ENCODE data around the gene WRNIP1. TPM values are rescaled to one million over a fixed set of nuclear protein-coding genes. Genes with fewer than 3 reads are reported as not detected.

WRNIP1 gene
- total and polyA plus RNA-seq, 7 donors, result 26.5 to 73.9 (median 48.9) TPM

- 38 to 77% (median 62%) methylated on average over 2 of the region's 2 CpGs for WGBS, 3 donors
- H3K27ac ChIP-seq, result no peak overlapping the region
- no peaks in the 10 kb centered on the region for H3K27me3 ChIP-seq (ENCODE audit: insufficient read depth in 3 of 3, low read length in 2 of 3)
- no peak for DNase-seq
- intact Hi-C loops (cut with DNase I), result no loop called here
- H3K4me3 ChIP-seq, result no peak overlapping the region
- peaks cover 3% of the 10 kb centered on the region for H3K4me1 ChIP-seq
- H3K36me3 ChIP-seq (ENCODE audit: insufficient read depth in 1 of 2, low read depth in 1 of 2), result peaks cover 2 to 6% of the 10 kb centered on the region in 2 donors
- no peak for ATAC-seq
- H3K9me3 ChIP-seq, result no peaks in the 10 kb centered on the region
- TF ChIP-seq CTCF (IDR thresholded peaks at IDR 0.05), result no peak
These were observed 46.1 kb upstream of the WRNIP1 start for GRCh38 chr6:2719093-2719455.

DNA sequence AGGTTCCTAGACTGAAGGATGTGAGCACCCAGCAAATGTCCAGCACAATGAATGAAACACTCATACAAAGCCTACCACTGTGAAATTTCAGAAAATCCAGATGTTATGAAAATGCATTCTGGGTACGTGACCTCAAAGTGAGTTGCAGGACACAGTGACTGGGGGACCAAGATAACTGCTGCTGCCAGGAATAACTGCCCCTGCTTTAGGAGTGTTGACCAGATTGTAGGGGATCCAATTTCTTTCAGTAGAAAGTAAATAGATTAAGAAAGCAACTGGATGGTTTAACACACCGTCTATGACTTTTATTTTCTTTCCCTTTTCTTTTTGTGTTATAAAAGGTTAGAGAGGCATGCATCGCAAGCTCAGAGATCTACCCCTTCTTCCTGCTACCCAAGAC is 44.0 kb upstream of the WRNIP1 start:
- Histone ChIP-seq H3K27me3 (ENCODE audit: insufficient read depth in 3 of 3, low read length in 2 of 3) (no peaks in the 10 kb centered on the region), H3K4me1 (no peaks in the 10 kb centered on the region), H3K36me3 (ENCODE audit: insufficient read depth in 1 of 2, low read depth in 1 of 2) (peaks cover 2 to 6% of the 10 kb centered on the region in 2 donors), H3K4me3 (no peak overlapping the region), H3K9me3 (no peaks in the 10 kb centered on the region), H3K27ac (no peak overlapping the region)
- WGBS, 3 donors, result 64 to 86% (median 79%) methylated on average over 3 of the region's 3 CpGs
- no peak for TF ChIP-seq CTCF (IDR thresholded peaks at IDR 0.05)
- DNase-seq (no peak), ATAC-seq (no peak)
- intact Hi-C loops (cut with DNase I), result no loop called here

DNA sequence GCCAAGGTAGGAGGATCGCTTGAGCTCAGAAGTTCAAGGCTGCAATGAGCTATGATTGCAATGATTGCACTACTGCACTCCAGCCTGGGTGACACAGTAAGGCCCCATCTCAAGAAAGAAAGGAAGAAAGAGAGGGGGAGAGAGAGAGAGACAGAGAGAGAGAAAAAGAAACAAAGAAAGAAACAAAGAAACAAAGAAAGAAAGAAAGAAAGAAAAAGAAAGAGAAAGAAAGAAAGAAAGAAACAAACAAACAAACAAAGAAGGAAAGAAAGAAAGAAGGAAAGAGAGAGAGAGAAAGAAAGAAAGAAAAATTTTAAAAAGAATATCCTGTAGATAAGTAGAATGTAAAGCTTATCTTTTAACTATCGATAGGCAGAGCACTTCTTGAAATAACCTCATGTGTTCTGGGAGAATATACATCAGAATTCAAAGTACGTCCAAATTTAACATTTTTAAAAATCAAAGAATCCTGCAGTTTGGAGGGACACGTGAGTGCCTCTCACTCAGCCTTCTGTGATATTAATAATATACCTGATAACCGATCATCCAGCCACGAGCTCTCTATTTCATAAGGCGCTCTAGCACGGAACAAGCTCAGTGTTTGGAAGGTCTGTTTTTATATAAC is 39.7 kb upstream of the WRNIP1 start:
- peak overlapping the region; percentile 56 for H3K27ac ChIP-seq
- intact Hi-C loops (cut with DNase I), result no loop called here

GRCh38 chr6:2725999-2726567 is 39.1 kb upstream of the WRNIP1 start:
- DNase-seq (no peak), ATAC-seq (peak in 1 of 4 donors; percentile 23)
- TF ChIP-seq CTCF (IDR thresholded peaks at IDR 0.05), result no peak
- Histone ChIP-seq H3K27me3 (ENCODE audit: insufficient read depth in 3 of 3, low read length in 2 of 3) (no peaks in the 10 kb centered on the region), H3K4me3 (no peak overlapping the region), H3K4me1 (no peaks in the 10 kb centered on the region), H3K27ac (peak overlapping the region; percentile 56), H3K36me3 (ENCODE audit: insufficient read depth in 1 of 2, low read depth in 1 of 2) (peaks cover 2 to 5% of the 10 kb centered on the region in 2 donors), H3K9me3 (no peaks in the 10 kb centered on the region)
- 40 to 59% (median 52%) methylated on average over 8 of the region's 8 CpGs for WGBS, 3 donors
- intact Hi-C loops (cut with DNase I), result no loop called here

More for the DNA sequence above, 39.7 kb upstream of the WRNIP1 start:
- DNase-seq (no peak), ATAC-seq (no peak)
- WGBS, 3 donors, result 80 to 93% (median 92%) methylated on average over 8 of the region's 8 CpGs
- Histone ChIP-seq H3K36me3 (ENCODE audit: insufficient read depth in 1 of 2, low read depth in 1 of 2) (peaks cover 2 to 6% of the 10 kb centered on the region in 2 donors), H3K9me3 (no peaks in the 10 kb centered on the region), H3K4me3 (no peak overlapping the region), H3K27me3 (ENCODE audit: insufficient read depth in 3 of 3, low read length in 2 of 3) (no peaks in the 10 kb centered on the region), H3K4me1 (no peaks in the 10 kb centered on the region)
- TF ChIP-seq CTCF (IDR thresholded peaks at IDR 0.05), result no peak

GRCh38 chr6:2729921-2730320 is 35.3 kb upstream of the WRNIP1 start:
- TF ChIP-seq CTCF (IDR thresholded peaks at IDR 0.05), result no peak
- Histone ChIP-seq H3K9me3 (no peaks in the 10 kb centered on the region), H3K4me3 (no peak overlapping the region), H3K4me1 (peaks cover 26% of the 10 kb centered on the region), H3K27me3 (ENCODE audit: insufficient read depth in 3 of 3, low read length in 2 of 3) (no peaks in the 10 kb centered on the region), H3K36me3 (ENCODE audit: insufficient read depth in 1 of 2, low read depth in 1 of 2) (no peaks in the 10 kb centered on the region), H3K27ac (no peak overlapping the region)
- intact Hi-C loops (cut with DNase I), result no loop called here
- DNase-seq (no peak), ATAC-seq (no peak)
- WGBS, 3 donors, result 81 to 88% (median 86%) methylated on average over 10 of the region's 10 CpGs
